Loucy (cell line): ENCODE measurements around the gene CSF3R.

Experiments used
- H2AFZ ChIP-seq: fragments of 200-600 bp; sonication (generic); 2 replicates; pipeline ENCODE4 v1.6.0; 2016; ENCODE audit warnings: antibody characterized with exemption, mild to moderate bottlenecking, low read length, moderate library complexity
- H3F3A ChIP-seq: fragments of 200-600 bp; 2 replicates; pipeline ENCODE4 v1.6.0; 2016; ENCODE audit warnings: antibody characterized with exemption, low read depth, mild to moderate bottlenecking
- H3K27me3 ChIP-seq: fragments of 200-600 bp; sonication (generic); 2 replicates; pipeline ENCODE4 v1.6.1; 2014; ENCODE audit warnings: low read length, mild to moderate bottlenecking; ENCODE audit not compliant: insufficient read depth, poor library complexity, severe bottlenecking
- H3K36me3 ChIP-seq: fragments of 200-600 bp; sonication (generic); 2 replicates; pipeline ENCODE4 v1.6.1; 2016; ENCODE audit warnings: low read length; ENCODE audit not compliant: insufficient read depth
- H3K4me1 ChIP-seq: fragments of 200-600 bp; sonication (generic); 2 replicates; pipeline ENCODE4 v1.5.1; 2014; ENCODE audit warnings: low read length, mild to moderate bottlenecking; ENCODE audit not compliant: insufficient read depth, poor library complexity, severe bottlenecking
- H3K4me2 ChIP-seq: fragments of 200-600 bp; sonication (generic); 2 replicates; pipeline ENCODE4 v1.6.0; 2014; ENCODE audit warnings: antibody characterized with exemption, low read length, low read depth, mild to moderate bottlenecking; ENCODE audit not compliant: poor library complexity, severe bottlenecking
- H3K4me3 ChIP-seq: fragments of 200-600 bp; sonication (generic); 2 replicates; pipeline ENCODE4 v1.5.1; 2014; ENCODE audit warnings: low read length, mild to moderate bottlenecking, mixed read lengths; ENCODE audit not compliant: poor library complexity, severe bottlenecking
- H3K79me2 ChIP-seq: fragments of 200-600 bp; sonication (generic); 2 replicates; pipeline ENCODE4 v1.6.1; 2014; ENCODE audit warnings: low read length; ENCODE audit not compliant: insufficient read depth
- H3K9ac ChIP-seq: fragments of 200-600 bp; sonication (generic); 2 replicates; pipeline ENCODE4 v1.6.0; 2014; ENCODE audit warnings: mild to moderate bottlenecking, low read depth, low read length, moderate library complexity; ENCODE audit not compliant: poor library complexity, severe bottlenecking
- H3K9me2 ChIP-seq: fragments of 200-600 bp; sonication (generic); replicated peaks from 2 replicates; pipeline ENCODE4 v1.6.1; 2016; ENCODE audit warnings: low read depth, low read length, mixed read lengths
- H3K9me3 ChIP-seq: fragments of 200-600 bp; sonication (generic); 2 replicates; pipeline ENCODE4 v1.6.1; 2014; ENCODE audit warnings: mild to moderate bottlenecking, antibody characterized with exemption, low read length, low read depth; ENCODE audit not compliant: insufficient read depth
- H4K20me1 ChIP-seq: fragments of 200-600 bp; sonication (generic); 2 replicates; pipeline ENCODE4 v1.6.0; 2014; ENCODE audit warnings: antibody characterized with exemption, low read length, mild to moderate bottlenecking; ENCODE audit not compliant: insufficient read depth, poor library complexity, severe bottlenecking
- CTCF ChIP-seq: fragments of 200-600 bp; sonication (generic); conservative IDR thresholded peaks from 2 replicates; pipeline ENCODE4 v1.5.1; 2014; ENCODE audit warnings: mild to moderate bottlenecking, antibody characterized with exemption, low read length
- EZH2phosphoT487 ChIP-seq: fragments of 200-600 bp; IDR thresholded peaks from 2 replicates; pipeline ENCODE4 v1.6.1; 2018; ENCODE audit warnings: antibody characterized with exemption, mild to moderate bottlenecking, moderate library complexity, borderline replicate concordance

The CSF3R gene

DNA sequence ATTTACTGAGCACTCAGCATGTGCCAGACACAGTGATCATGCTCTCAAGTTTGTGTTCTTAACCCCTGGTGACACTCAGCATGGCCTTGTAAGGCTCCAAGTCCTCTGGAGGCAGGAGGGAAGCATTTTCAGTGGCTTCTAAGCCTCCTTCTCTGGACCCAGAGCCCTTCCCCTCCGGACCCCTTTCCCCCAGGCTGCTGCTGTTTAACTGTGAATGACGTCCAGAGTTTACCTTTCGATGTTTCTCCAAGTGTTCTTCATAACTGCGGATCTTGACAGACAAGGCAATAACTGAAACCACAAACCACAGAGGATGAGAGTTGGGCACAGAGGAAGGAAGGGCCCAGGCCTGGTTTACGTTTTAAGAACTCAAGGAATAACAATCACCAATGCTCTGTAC lies 25.0 kb downstream of the CSF3R start:
- H3K9ac ChIP-seq = no peak overlapping the region
- H4K20me1 ChIP-seq = peaks cover 9% of the 10 kb centered on the region
- H3K36me3 ChIP-seq = peaks cover 17% of the 10 kb centered on the region; the same call in 1 of the 2 replicates
- H3K79me2 ChIP-seq = no peaks in the 10 kb centered on the region
- no peak overlapping the region for H2AFZ ChIP-seq
- H3K9me3 ChIP-seq = no peaks in the 10 kb centered on the region
- no peaks in the 10 kb centered on the region for H3F3A ChIP-seq
- H3K9me2 ChIP-seq = no peaks in the 10 kb centered on the region
- peak overlapping the region; percentile 48 for H3K4me2 ChIP-seq
- peaks cover 27% of the 10 kb centered on the region for H3K4me1 ChIP-seq
- H3K4me3 ChIP-seq = peak overlapping the region; percentile 14
- H3K27me3 ChIP-seq = no peaks in the 10 kb centered on the region
- TF ChIP-seq CTCF (no peak), EZH2phosphoT487 (no peak)

- no peaks in the 10 kb centered on the region for H3F3A ChIP-seq
- H3K9me2 ChIP-seq = no peaks in the 10 kb centered on the region
- H3K9ac ChIP-seq = no peak overlapping the region
- H3K36me3 ChIP-seq = peaks cover 17% of the 10 kb centered on the region; the same call in 1 of the 2 replicates
- H3K9me3 ChIP-seq = no peaks in the 10 kb centered on the region
- H3K4me2 ChIP-seq = no peak overlapping the region
- no peak overlapping the region for H3K4me3 ChIP-seq
- no peaks in the 10 kb centered on the region for H3K27me3 ChIP-seq
- H3K4me1 ChIP-seq = peaks cover 27% of the 10 kb centered on the region
- no peak overlapping the region for H2AFZ ChIP-seq
- H4K20me1 ChIP-seq = peaks cover 9% of the 10 kb centered on the region
- TF ChIP-seq EZH2phosphoT487 (no peak), CTCF (no peak)
- no peaks in the 10 kb centered on the region for H3K79me2 ChIP-seq
Observed at GRCh38 chr1:36456391-36456928, 26.3 kb downstream of the CSF3R start.

DNA sequence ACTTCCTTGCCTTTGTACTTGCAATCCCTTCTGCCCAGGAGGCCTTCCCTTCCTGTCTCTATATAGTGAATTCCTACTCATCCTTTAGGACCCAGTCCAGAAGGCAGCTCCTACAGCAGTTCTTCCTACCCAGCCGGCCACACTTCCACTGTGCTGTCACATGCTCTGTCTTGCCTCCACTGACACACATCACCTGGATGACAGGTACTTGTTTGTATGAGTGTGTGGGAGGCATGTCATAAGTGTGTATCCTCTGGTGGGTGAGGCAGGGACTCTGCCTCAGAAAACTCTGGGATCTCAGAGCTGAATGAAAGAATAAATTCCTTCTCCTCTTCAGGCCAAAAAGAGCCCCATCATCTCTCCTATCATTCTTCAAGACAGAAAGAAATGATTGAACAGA lies 27.3 kb downstream of the CSF3R start:
- Histone ChIP-seq H3K36me3 (peaks cover 17% of the 10 kb centered on the region; the same call in 1 of the 2 replicates), H3K27me3 (no peaks in the 10 kb centered on the region), H3K4me1 (peaks cover 27% of the 10 kb centered on the region), H2AFZ (no peak overlapping the region), H3K9ac (no peak overlapping the region), H3K4me2 (no peak overlapping the region), H3F3A (no peaks in the 10 kb centered on the region), H3K9me3 (no peaks in the 10 kb centered on the region), H3K9me2 (no peaks in the 10 kb centered on the region), H3K79me2 (no peaks in the 10 kb centered on the region), H3K4me3 (no peak overlapping the region), H4K20me1 (peaks cover 9% of the 10 kb centered on the region)
- no peak for TF ChIP-seq CTCF
- no peak for TF ChIP-seq EZH2phosphoT487
